ENCODE measurements around the gene USP3.

USP3 gene

DNA sequence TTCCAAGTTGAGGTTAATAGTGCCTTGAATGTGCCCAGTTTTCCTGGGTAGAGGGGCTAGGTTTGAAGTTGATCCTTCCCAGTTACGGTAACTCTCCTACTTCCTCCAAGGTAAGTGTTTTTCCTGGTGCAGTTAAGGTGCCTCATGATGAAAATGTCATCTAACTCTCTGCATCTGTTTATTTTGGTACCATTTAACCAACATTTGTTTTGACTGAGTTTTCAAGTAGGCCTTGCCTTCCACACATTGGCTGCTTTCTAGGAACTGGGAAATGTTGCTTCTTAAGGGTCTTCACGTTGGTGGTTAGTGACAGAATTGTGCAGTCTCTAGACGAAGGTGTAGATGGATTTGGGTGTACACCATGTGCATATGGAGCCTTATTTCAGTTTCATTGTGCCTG, 31.3 kb downstream of the USP3 start:
- in situ Hi-C loops (cut with HindIII; ENCODE audit: low sequenced_read_pairs): no loop called here

DNA sequence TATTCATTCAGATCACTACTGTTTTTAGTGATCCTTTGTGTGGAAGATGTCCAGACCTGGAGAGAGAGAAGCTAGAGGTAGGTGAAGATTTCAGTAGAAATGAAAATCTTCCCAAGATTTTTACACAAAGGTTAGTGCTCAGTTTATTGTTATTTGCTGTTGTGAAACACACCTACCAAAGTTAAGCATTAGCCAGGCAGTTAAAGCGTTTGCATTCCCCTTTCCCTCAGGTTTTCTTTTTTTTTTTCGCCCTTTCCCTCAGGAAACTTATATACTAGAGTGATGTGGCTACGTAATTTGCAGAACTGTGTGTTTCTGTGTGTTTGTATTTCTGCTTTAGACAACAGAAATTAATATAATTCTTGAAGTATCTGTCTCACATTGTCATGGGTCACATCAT, 34.5 kb downstream of the USP3 start:
- H3K4me3 ChIP-seq (ENCODE audit: low read depth, low read length): no peak overlapping the region
- TF ChIP-seq, protein P1, sequence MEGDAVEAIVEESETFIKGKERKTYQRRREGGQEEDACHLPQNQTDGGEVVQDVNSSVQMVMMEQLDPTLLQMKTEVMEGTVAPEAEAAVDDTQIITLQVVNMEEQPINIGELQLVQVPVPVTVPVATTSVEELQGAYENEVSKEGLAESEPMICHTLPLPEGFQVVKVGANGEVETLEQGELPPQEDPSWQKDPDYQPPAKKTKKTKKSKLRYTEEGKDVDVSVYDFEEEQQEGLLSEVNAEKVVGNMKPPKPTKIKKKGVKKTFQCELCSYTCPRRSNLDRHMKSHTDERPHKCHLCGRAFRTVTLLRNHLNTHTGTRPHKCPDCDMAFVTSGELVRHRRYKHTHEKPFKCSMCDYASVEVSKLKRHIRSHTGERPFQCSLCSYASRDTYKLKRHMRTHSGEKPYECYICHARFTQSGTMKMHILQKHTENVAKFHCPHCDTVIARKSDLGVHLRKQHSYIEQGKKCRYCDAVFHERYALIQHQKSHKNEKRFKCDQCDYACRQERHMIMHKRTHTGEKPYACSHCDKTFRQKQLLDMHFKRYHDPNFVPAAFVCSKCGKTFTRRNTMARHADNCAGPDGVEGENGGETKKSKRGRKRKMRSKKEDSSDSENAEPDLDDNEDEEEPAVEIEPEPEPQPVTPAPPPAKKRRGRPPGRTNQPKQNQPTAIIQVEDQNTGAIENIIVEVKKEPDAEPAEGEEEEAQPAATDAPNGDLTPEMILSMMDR (IDR thresholded peaks at IDR 0.05; ENCODE audit: low read depth, low read length): no peak
- in situ Hi-C loops (cut with HindIII; ENCODE audit: low sequenced_read_pairs): no loop called here
- no peak for DNase-seq (ENCODE audit: low read depth, low spot score)

More for the DNA sequence above, 31.3 kb downstream of the USP3 start:
- TF ChIP-seq, protein P1 (IDR thresholded peaks at IDR 0.05; ENCODE audit: low read depth, low read length): no peak
- DNase-seq (ENCODE audit: low read depth, low spot score): no peak
- no peak overlapping the region for H3K4me3 ChIP-seq (ENCODE audit: low read depth, low read length)

DNA sequence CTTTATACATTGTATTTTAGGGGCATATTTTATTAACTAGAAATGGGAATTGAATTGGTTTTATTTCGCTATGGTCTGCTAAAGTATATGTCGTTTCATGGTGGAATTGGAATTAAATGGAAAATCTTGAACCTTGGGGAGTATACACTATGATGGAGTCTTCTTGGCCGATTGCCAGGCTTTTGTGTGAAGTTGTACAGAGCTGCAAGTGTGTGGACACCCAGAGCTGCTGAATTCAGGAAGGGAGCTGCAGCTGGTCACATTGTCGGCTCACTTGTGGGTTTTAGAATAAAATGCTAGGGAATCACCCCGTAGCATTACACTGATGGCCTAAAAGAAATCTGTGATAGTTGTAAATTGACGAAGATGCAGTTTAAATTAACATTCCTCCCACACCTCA, 35.1 kb downstream of the USP3 start:
- DNase-seq (ENCODE audit: low read depth, low spot score): no peak
- in situ Hi-C loops (cut with HindIII; ENCODE audit: low sequenced_read_pairs): no loop called here
- no peak overlapping the region for H3K4me3 ChIP-seq (ENCODE audit: low read depth, low read length)
- TF ChIP-seq, protein P1 (IDR thresholded peaks at IDR 0.05; ENCODE audit: low read depth, low read length): no peak

DNA sequence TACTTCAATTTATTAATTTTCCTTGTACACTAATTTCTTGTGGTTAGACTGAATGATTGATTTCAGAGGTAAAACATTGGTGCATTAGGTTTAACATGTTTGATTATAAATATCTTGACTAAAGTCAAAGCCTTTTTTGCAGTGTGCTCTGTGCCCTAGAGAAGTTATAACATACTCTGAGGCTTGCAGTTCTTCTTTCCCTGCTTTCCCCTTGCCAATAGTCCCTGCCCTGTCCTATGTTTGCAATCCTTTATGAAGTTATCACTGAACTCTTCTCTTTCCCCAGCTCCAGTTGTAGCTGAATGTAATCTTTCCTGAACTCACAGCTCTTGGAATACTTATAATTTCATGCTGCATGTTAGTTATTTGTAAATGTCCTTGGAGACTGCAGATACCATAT, 35.6 kb downstream of the USP3 start:
- TF ChIP-seq, protein P1 (IDR thresholded peaks at IDR 0.05; ENCODE audit: low read depth, low read length): no peak
- in situ Hi-C loops (cut with HindIII; ENCODE audit: low sequenced_read_pairs): no loop called here
- no peak for DNase-seq (ENCODE audit: low read depth, low spot score)
- no peak overlapping the region for H3K4me3 ChIP-seq (ENCODE audit: low read depth, low read length)

DNA sequence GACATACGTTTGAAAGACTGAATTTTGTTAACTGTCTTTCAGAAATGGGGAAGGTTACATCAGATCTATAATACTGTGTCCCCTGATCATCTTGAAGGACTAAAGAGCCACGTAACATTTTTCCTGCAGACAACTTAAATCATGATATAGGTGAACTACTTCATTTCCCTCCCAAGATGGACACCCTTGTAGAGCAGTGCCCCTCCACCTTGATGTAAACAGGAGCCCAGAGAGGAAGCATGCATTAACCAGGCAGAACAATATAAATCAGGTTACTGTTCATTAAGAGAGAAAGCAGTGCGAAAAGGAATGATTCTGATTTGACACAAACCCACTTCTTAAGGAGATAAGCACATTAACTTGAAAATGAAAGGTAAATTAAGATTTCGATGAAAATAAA, 36.1 kb downstream of the USP3 start:
- DNase-seq (ENCODE audit: low read depth, low spot score): no peak
- TF ChIP-seq, protein P1 (IDR thresholded peaks at IDR 0.05; ENCODE audit: low read depth, low read length): no peak
- in situ Hi-C loops (cut with HindIII; ENCODE audit: low sequenced_read_pairs): no loop called here
- H3K4me3 ChIP-seq (ENCODE audit: low read depth, low read length): no peak overlapping the region

DNA sequence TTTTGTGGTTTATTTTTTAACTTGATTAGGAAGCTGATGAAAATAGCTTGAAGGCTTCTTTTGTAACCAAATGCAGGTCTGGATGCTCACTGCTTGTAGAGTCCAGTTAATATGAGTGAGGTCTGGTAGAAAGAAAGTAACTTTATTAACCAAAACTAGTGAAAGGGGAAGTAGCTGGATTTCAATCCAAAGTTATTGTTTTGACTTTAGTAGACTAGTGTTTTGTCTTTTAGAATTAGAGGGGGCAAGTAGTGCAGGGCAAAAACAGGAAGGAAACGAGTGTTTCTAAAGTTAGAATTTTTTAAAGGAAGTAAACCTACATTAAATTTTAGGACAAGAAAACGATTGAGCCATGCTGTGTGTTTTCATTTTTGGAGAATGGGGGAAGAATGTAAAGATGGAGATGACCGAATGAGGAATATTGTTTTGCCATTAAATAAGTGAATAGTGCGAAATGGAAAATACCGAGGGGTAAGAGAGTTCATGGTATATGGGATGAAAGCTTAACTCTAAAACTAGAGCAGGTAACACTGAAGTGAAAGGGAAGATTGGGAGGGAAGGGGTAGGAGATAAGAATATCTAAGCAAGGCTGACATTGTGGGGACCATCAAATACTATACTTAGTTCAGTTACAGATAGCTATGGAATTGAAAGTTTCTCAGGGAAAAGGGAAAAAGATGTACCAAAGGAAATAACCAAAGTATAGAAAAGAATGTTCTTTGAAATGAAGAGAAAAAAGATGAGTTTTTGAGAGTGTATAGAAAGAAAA, 40.0 kb downstream of the USP3 start:
- H3K4me3 ChIP-seq (ENCODE audit: low read depth, low read length): no peak overlapping the region
- DNase-seq (ENCODE audit: low read depth, low spot score): no peak
- in situ Hi-C loops (cut with HindIII; ENCODE audit: low sequenced_read_pairs): no loop called here
- TF ChIP-seq, protein P1 (IDR thresholded peaks at IDR 0.05; ENCODE audit: low read depth, low read length): no peak

Measured in astrocyte of the spinal cord (primary cell).